GM19351 (cell line): Measurements from ENCODE around the gene C3.

ENCODE experiments used
- ATAC-seq: cut with Tn5 transposase; IDR thresholded peaks from one replicate; pipeline ENCODE4 v1.9.1; 2021; ENCODE audit warnings: mild to moderate bottlenecking, moderate library complexity; ENCODE audit not compliant: unreplicated experiment

C3 gene

GRCh38 chr19:6731822-6732221, 11.4 kb upstream of the C3 start:
- no peak for ATAC-seq

DNA sequence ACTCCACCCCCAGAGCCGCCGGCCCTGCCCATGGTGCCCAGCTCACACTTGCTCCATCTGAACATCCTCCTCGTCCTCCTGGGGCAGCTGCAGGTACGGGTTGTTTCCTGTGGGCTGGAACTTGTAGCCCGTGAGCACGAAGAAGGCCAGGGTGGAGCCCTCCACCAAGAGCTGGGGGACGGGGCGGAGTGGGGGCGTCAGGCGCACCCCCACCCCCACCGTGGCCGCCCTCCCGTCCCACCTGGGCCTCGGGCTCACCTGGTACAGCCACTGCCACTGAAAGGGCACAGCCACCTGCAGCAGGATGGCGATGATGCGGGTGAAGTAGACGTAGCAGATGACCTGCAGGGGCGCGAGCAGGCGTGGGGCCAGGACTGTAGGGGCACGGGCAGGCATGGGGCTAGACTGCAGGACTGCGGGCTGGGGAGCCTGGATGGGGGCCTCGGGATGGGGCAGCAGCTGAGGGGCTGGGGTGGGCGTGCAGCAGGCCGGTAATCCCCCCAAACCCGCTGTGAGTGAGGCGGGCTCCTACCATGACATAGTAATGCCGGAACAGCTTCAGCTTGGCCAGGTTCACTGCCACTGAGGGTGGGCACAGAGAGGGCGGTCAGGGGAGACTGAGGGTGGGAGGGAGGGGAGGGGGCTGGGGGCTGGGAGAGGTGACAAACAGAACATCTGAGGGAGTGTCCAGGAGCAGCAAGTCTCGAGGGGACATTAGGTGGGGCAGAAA, 10.7 kb upstream of the C3 start:
- no peak for ATAC-seq

DNA sequence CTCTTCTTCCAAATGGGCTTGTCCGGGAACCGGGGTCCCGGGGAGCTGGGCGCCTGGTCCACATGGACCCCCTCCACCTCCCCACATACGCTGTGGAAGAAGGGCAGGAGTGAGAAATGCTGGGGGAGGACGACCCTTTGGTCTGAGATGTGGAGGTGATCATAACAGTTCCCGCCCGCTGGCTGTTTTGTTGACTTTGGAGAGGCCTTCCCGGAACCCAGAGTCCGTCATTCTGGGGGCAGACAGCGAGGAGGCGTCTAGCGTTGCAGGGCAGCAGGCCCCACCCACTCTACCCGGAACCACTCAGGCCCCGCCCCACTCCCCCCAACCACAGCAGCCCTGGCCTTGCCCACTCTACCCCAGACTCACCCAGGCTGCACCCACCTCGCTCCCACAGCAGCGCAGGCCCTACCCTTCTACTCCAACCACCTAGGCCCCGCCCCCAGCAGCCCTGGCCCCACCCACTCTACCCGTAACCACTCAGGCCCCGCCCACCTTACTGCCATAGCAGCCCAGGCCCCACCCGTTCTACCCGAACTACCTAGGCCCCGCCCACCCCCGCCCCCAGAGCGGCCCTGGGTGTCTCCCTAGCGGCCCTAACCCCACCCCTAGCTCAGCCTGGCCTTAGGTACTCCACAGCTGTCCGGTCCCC, 9.8 kb upstream of the C3 start:
- ATAC-seq: no peak

DNA sequence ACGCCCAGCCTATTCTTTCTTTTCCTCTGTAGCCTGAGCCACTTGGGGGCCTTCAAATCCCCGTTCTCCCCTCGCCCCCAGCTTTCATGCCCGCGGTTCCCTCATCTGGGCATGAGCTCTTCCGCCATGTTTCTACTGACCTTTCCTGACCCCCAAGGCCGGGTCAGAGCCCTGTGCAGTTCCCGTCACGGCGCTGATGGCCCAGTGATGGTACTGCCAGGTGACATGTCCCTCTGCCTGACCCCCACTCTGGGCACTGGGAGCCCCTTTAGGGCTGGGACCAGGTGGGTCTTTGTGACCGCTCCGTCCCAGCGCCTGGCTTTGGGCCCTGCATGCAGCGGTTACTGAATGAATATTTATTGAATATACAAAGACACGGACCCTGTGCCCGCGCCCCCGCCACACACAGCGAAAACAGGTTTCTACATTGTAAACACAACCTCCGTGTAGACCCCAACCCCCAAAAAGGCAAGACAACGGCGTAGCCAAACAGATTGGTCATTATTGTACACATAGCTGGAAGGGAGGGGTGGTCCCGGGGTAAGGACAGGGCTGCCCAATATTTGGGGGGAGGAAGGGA, 9.2 kb upstream of the C3 start:
- ATAC-seq: no peak

DNA sequence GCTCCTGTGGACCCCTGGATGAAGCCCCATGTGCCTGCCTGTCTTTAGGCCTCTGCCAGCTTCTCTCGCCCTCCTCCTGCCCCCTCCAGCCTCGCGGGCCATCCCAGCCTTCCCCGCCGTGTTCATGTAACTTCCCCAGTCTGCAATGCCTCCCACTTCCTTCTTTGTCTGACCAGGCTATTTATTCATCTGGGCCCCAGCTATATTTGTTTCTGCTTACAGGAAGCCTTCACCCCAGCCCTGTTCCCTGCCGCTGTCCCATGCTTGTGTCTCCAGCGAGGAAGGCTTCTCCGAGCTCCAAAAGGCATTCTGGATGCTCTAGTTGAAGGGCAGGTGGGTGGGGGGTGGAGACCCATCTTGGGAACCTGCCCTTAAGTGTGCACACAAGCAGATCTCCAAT, 7.9 kb upstream of the C3 start:
- ATAC-seq: no peak

GRCh38 chr19:6725513-6726231, 5.2 kb upstream of the C3 start:
- no peak for ATAC-seq

DNA sequence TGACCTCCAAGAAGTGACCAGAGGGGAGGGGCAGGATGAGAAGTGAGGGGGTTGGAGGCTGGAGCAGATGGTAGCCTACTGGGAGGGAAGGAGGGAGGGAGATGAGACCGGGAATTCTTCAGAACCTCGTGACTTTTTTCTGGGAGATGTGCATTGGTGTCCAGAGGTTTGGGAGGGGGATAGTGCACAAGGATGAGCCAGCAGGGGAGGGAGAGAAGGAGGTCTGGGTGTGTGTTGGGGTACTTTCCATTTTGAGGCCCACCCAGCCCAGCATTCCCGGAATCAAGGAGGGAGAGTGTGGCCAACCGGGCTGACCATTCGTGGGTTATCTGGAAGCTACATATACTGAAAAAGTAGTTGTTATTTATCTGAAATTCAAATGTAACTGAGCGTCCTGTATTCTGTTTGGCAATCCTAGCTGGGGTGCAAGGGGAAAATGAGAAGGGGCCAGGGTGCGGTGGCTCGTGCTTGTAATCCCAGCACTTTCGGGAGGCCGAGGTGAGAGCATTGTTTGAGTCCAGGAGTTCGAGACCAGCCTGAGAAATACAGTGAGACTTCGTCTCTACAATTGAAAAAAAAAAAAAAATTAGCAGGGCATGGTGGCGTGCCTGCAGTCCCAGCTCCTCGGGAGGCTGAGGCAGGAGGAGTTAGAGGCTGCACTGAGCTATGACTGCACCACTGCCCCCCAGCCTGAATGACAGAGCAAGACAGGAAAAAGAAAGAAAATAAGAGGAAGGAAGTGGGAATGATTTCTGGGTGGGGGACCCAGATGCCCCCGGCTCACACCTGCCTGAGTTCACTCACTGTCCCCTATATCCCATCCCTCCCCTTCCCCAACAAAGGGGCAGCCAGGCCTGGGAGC, 4.4 kb upstream of the C3 start:
- no peak for ATAC-seq

DNA sequence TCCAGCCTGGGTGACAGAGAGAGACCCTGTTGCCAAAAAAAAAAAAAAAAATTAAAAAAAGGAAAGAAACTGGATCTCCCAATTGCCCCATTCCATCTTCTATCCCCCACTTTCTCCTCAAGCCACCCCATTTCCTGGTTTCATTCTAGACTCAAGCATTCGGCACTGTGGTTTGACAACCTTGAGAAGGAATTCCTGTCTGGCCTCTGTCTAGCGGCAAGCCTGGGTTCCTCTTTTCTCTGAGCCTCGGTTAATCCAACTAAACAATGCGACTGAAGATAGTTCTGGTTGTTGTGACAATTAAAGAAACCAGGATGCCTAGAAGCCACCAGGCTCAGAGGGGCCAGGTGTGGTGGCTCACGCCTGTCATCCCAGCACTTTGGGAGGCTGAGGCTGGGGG, 3.3 kb upstream of the C3 start:
- no peak for ATAC-seq

GRCh38 chr19:6723108-6723618, 2.7 kb upstream of the C3 start:
- ATAC-seq: no peak

- ATAC-seq: no peak
These were observed 1.3 kb upstream of the C3 start for GRCh38 chr19:6721773-6722172.

- ATAC-seq: no peak
These were observed 656 bp upstream of the C3 start for GRCh38 chr19:6721138-6721474.

GRCh38 chr19:6719992-6720368, 470 bp downstream of the C3 start:
- no peak for ATAC-seq

DNA sequence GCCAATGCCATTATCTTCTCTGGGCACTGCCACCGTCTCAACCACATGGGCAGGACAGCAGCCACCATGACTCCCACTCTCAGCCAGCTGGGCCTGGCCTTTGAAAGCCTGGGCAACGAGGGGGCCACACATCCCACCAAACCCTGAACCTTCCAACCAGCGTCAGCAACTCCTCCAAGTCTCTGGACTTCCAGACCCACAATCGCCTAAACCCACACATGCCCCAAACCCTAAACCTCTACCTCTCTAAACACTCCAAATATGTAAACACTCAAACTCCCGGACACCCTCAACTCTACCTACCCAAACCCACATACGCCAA, 949 bp downstream of the C3 start:
- no peak for ATAC-seq

- no peak for ATAC-seq
These were observed 1.5 kb downstream of the C3 start for GRCh38 chr19:6718741-6719539.

GRCh38 chr19:6718111-6718740, 2.2 kb downstream of the C3 start:
- no peak for ATAC-seq

DNA sequence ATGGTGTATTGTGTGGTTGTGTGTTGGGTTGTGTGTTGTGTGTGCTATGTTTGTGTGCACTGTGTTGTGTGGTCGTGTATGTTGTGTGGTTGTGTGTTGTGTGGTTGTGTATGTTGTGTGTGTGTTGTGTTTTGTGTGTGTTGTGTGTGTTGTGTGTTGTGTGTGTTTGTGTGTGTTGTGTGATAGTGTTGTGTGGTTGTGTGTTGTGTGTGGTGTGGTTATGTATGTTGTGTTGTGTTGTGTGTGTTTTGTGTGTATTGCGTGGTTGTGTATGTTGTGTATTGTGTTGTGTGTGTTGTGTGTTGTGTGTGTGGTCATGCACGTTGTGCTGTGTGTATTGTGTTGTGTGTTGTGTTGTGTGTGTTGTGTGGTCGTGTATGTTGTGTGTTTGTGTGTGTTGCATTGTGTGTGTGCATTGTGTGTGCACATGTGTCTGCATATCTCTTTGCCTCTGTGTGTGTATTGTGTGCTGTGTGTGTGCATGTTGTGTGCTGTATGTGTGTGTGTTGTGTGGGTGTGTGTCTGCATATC, 2.9 kb downstream of the C3 start:
- no peak for ATAC-seq

DNA sequence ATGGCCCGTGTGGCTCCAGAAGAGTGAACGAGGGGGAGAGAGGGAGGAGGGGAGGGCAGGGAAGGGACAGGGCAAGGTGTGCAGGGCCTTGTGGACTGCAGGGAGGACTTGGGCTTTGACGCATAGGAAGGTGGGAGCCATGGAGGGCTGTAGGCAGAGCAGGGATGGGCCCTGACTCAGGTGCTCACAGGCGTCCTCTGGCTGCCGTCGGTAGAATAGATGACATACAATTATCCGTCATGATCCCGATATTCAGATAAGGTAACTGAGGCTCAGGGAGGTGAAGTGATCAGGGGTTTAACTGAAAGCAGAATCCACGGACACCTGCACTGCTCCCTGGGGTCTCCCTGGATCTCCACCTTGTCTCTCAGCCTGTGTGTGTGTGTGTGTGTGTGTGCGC, 3.4 kb downstream of the C3 start:
- ATAC-seq: no peak

GRCh38 chr19:6716610-6716970, 3.9 kb downstream of the C3 start:
- ATAC-seq: no peak

GRCh38 chr19:6714749-6715555, 5.5 kb downstream of the C3 start:
- ATAC-seq: no peak
